ENCODE measurements around the gene SFRP2.

- TF ChIP-seq, protein P1, sequence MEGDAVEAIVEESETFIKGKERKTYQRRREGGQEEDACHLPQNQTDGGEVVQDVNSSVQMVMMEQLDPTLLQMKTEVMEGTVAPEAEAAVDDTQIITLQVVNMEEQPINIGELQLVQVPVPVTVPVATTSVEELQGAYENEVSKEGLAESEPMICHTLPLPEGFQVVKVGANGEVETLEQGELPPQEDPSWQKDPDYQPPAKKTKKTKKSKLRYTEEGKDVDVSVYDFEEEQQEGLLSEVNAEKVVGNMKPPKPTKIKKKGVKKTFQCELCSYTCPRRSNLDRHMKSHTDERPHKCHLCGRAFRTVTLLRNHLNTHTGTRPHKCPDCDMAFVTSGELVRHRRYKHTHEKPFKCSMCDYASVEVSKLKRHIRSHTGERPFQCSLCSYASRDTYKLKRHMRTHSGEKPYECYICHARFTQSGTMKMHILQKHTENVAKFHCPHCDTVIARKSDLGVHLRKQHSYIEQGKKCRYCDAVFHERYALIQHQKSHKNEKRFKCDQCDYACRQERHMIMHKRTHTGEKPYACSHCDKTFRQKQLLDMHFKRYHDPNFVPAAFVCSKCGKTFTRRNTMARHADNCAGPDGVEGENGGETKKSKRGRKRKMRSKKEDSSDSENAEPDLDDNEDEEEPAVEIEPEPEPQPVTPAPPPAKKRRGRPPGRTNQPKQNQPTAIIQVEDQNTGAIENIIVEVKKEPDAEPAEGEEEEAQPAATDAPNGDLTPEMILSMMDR (IDR thresholded peaks at IDR 0.05) = no peak
- no peak for TF ChIP-seq POLR2AphosphoS5 (IDR thresholded peaks at IDR 0.05; ENCODE audit: insufficient read depth in 1 of 2, low read depth in 1 of 2)
Observed at GRCh38 chr4:153758688-153759406, 30.0 kb downstream of the SFRP2 start.
